Stomach (tissue), 9 donors: ENCODE results near the gene THAP6. TPM values are rescaled to one million over a fixed set of nuclear protein-coding genes. Genes with fewer than 3 reads are reported as not detected.
A peak's percentile ranks its signal among the peaks of the same experiment; 100 is the strongest.

Experiments used
- DNase-seq, 2 donors: peaks; one replicate each; pipeline versions ENCODE4 v3.0.0 to v3.0.0-alpha.2; 2013 to 2019
- H3K27ac ChIP-seq, 5 donors: fragments of 200-600 bp in 4 of 5; sonication (generic) in 4 of 5; one replicate each; pipeline ENCODE4 v1.5.1; 2013 to 2019; ENCODE audit warnings: mild to moderate bottlenecking in 1 of 5, moderate library complexity in 1 of 5
- H3K27me3 ChIP-seq, 3 donors: fragments of 200-600 bp; sonication (generic); one replicate each; pipeline ENCODE4 v1.5.1; 2017 to 2019; ENCODE audit warnings: mixed run types in 1 of 3
- H3K36me3 ChIP-seq, 4 donors: fragments of 200-600 bp; sonication (generic); 1 replicate in 3 of 4; 2 replicates in 1 of 4; pipeline ENCODE4 v1.5.1; 2016 to 2019
- H3K4me1 ChIP-seq, 4 donors: fragments of 200-600 bp; sonication (generic); one replicate each; pipeline ENCODE4 v1.5.1; 2016 to 2019
- H3K4me3 ChIP-seq, 4 donors: fragments of 200-600 bp; sonication (generic) in 3 of 4; one replicate each; pipeline ENCODE4 v1.5.1; 2016 to 2019; ENCODE audit warnings: mild to moderate bottlenecking in 1 of 4
- H3K9me3 ChIP-seq, 4 donors: fragments of 200-600 bp; sonication (generic); one replicate each; pipeline ENCODE4 v1.5.1; 2016 to 2019
- EP300 ChIP-seq: sonication (generic); formaldehyde crosslinking; IDR thresholded peaks from one replicate; pipeline ENCODE4 v1.6.1; 2017; ENCODE audit warnings: antibody characterized with exemption
- POLR2A ChIP-seq, 4 donors: fragments of 450-650 bp; IDR thresholded peaks; one replicate each; pipeline ENCODE4 v1.6.1; 2016; ENCODE audit warnings: antibody characterized with exemption in 4 of 4, control low read depth in 2 of 4, mild to moderate bottlenecking in 1 of 4, moderate library complexity in 1 of 4
- POLR2AphosphoS5 ChIP-seq, 3 donors: sonication (generic); formaldehyde crosslinking; IDR thresholded peaks; one replicate each; pipeline ENCODE4 v1.6.1; 2016; ENCODE audit warnings: antibody characterized with exemption in 3 of 3
- WGBS, 5 donors: extraction: QIAGEN DNeasy Blood & Tissue Kit in 3 of 5; methylation state at CpG; one replicate each; pipeline versions ENCODE4 v1.1.5 to v1.1.7; 2013 to 2018; 5-methylcytosine and 5-hydroxymethylcytosine counted together
- intact Hi-C: fragments of 100-400 bp; cut with DNase I; formaldehyde crosslinking; loops from one replicate; pipeline ENCODE4 v1.15.1; 2023; ENCODE audit warnings: low total_unique reads
- polyA plus RNA-seq, 3 donors: library from polyadenylated mRNA; stranded (reverse); fragments of 200-250 nt; gene quantifications; one replicate each; pipeline ENCODE4 v1.2.3, GENCODE V29; 2013
- total RNA-seq, 5 donors: library from RNA; depleted of rRNA; stranded (reverse); fragments of >200 nt; gene quantifications; one replicate each; pipeline versions ENCODE4 v1.1.0 to v1.2.3, GENCODE V29; 2014 to 2016
- TF ChIP-seq, protein P1 (sequence below), 7 experiments: fragments of 450-650 bp in 4 of 7; fragments of 200-600 bp in 3 of 7; sonication (generic) in 3 of 7; IDR thresholded peaks; one replicate each; pipeline ENCODE4 v1.5.1; 2016 to 2019; ENCODE audit warnings: antibody characterized with exemption in 7 of 7, control low read depth in 2 of 7, mild to moderate bottlenecking in 1 of 7
- donor health status: healthy with polysubstance abuse.
- donor health status: Bipolar disorder and iron deficiency.
- donor health status: healthy.

THAP6 gene
- total and polyA plus RNA-seq, 8 donors, result 2.0 to 30.3 (median 6.9) TPM; not detected in 1

DNA sequence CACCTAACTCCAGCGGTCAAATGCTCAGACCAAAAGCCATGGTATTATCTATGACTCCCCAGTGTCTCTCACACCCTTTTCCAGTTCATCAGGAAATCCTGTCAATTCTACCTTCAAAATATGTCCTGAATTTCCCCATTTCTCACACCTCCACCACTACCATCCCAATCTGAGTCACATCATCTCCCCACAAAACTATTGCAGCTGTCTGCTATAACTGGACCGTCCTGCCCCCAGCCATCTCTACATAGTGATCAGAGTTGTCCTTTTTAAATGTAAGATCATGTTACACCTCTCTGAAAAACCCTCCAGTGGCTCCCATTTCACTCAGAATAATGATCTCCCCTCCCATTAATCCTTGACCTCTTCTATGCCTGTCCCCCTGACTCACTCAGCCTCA lies 34.7 kb downstream of the THAP6 start:
- no peak overlapping the region for H3K4me3 ChIP-seq
- 85 to 92% (median 89%) methylated on average over 2 of the region's 2 CpGs for WGBS, 5 donors
- intact Hi-C loops, result no loop called here
- H3K36me3 ChIP-seq, result peaks cover 0 to 18% (median 16%) of the 10 kb centered on the region in 4 donors
- H3K9me3 ChIP-seq, result no peaks in the 10 kb centered on the region
- DNase-seq, result no peak
- no peak for TF ChIP-seq POLR2AphosphoS5 (IDR thresholded peaks at IDR 0.05)
- no peaks in the 10 kb centered on the region for H3K4me1 ChIP-seq
- no peak overlapping the region for H3K27ac ChIP-seq
- H3K27me3 ChIP-seq, result no peaks in the 10 kb centered on the region

DNA sequence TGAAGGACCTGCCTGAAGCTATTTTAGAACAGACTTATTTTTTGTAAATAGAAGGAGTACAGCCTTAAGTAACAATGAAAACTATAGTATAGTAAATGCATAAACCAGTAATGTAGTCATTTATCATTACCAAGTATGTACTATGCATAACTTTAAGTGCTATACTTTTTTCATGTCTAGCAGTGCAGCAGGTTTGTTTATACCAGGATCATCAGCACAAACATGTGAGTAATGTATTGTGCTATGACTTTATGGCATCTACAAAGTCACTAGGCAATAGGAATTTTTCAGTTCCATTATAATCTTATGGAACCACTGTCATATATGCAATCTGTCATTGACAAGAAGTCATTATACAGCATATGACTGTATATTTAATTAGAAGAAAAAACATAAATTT lies 38.2 kb downstream of the THAP6 start:
- Histone ChIP-seq H3K4me1 (no peaks in the 10 kb centered on the region), H3K4me3 (no peak overlapping the region), H3K27me3 (peaks cover 0 to 2% (median 0%) of the 10 kb centered on the region in 3 donors), H3K9me3 (no peaks in the 10 kb centered on the region), H3K36me3 (no peaks in the 10 kb centered on the region), H3K27ac (no peak overlapping the region)
- no peak for DNase-seq
- intact Hi-C loops, result no loop called here
- TF ChIP-seq, protein P1, sequence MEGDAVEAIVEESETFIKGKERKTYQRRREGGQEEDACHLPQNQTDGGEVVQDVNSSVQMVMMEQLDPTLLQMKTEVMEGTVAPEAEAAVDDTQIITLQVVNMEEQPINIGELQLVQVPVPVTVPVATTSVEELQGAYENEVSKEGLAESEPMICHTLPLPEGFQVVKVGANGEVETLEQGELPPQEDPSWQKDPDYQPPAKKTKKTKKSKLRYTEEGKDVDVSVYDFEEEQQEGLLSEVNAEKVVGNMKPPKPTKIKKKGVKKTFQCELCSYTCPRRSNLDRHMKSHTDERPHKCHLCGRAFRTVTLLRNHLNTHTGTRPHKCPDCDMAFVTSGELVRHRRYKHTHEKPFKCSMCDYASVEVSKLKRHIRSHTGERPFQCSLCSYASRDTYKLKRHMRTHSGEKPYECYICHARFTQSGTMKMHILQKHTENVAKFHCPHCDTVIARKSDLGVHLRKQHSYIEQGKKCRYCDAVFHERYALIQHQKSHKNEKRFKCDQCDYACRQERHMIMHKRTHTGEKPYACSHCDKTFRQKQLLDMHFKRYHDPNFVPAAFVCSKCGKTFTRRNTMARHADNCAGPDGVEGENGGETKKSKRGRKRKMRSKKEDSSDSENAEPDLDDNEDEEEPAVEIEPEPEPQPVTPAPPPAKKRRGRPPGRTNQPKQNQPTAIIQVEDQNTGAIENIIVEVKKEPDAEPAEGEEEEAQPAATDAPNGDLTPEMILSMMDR (IDR thresholded peaks at IDR 0.05), result no peak
- TF ChIP-seq POLR2A (IDR thresholded peaks at IDR 0.05), result no peak
- TF ChIP-seq POLR2AphosphoS5 (IDR thresholded peaks at IDR 0.05), result no peak
- TF ChIP-seq EP300, result no peak

- peak in 1 of 2 donors; percentile 8 for DNase-seq
- Histone ChIP-seq H3K4me1 (no peaks in the 10 kb centered on the region), H3K9me3 (no peaks in the 10 kb centered on the region), H3K36me3 (no peaks in the 10 kb centered on the region), H3K27me3 (peaks cover 0 to 6% (median 0%) of the 10 kb centered on the region in 3 donors), H3K27ac (no peak within 1 kb of the TSS), H3K4me3 (no peak within 1 kb of the TSS)
- 45 to 61% (median 50%) methylated on average over 9 of the region's 9 CpGs for WGBS, 5 donors
- TF ChIP-seq, protein P1 (IDR thresholded peaks at IDR 0.05), result no peak
- TF ChIP-seq POLR2AphosphoS5 (IDR thresholded peaks at IDR 0.05) (no peak), EP300 (no peak), POLR2A (IDR thresholded peaks at IDR 0.05) (no peak)
- intact Hi-C loops, result no loop called here
Observed at GRCh38 chr4:75555294-75556164, 41.3 kb downstream of the THAP6 start, which contains the start of gene ODAPH. Gene ODAPH (plus strand): TSS chr4:75556066. CDS start chr4:75556083, 17 bp downstream.

- no peak for DNase-seq
- intact Hi-C loops, result no loop called here
- WGBS, 5 donors, result 77 to 89% (median 88%) methylated on average over 8 of the region's 8 CpGs
Observed at GRCh38 chr4:75557696-75558095, 43.4 kb downstream of the THAP6 start.

More at GRCh38 chr4:75557696-75558095, 43.4 kb downstream of the THAP6 start:
- Histone ChIP-seq H3K27me3 (peaks cover 0 to 6% (median 0%) of the 10 kb centered on the region in 3 donors), H3K9me3 (no peaks in the 10 kb centered on the region), H3K36me3 (no peaks in the 10 kb centered on the region), H3K27ac (no peak overlapping the region), H3K4me1 (no peaks in the 10 kb centered on the region), H3K4me3 (no peak overlapping the region)
- TF ChIP-seq POLR2A (IDR thresholded peaks at IDR 0.05) (no peak), EP300 (no peak), POLR2AphosphoS5 (IDR thresholded peaks at IDR 0.05) (no peak)
- TF ChIP-seq, protein P1 (IDR thresholded peaks at IDR 0.05), result no peak
